B cell (primary cell): ENCODE results near the gene SLC25A5. TPM values are rescaled to one million over a fixed set of nuclear protein-coding genes. Genes with fewer than 3 reads are reported as not detected.

Source experiments
- ATAC-seq: fragments of 200-7000 bp; cut with Tn5 transposase; one replicate; pipeline ENCODE4 v1.10.0; 2021; ENCODE audit warnings: low read depth, mild to moderate bottlenecking, moderate number of reproducible peaks, moderate library complexity
- CTCF ChIA-PET: fragments of 350-600 bp; sonication (Branson Sonifier 250); formaldehyde crosslinking; loops from one replicate; lab custom pipeline; 2021; ENCODE audit warnings: antibody characterized with exemption, inconsistent platforms; lab: Charles Lee
- POLR2A ChIA-PET: fragments of 350-600 bp; sonication (Branson Sonifier 250); formaldehyde crosslinking; loops from one replicate; lab custom pipeline; 2021; ENCODE audit warnings: antibody characterized with exemption; lab: Charles Lee
- DNase-seq: peaks from one replicate; pipeline ENCODE4 v3.0.0; 2013
- H2AFZ ChIP-seq: 2 replicates; pipeline ENCODE4 v1.6.1; 2012; ENCODE audit warnings: mild to moderate bottlenecking, low read depth, low read length; ENCODE audit not compliant: insufficient read depth, poor library complexity, severe bottlenecking
- H3K27ac ChIP-seq, 2 donors: 1 replicate in 1 of 2; 2 replicates in 1 of 2; pipeline ENCODE4 v1.5.1; 2012 to 2013; ENCODE audit warnings: low read length in 2 of 2, mild to moderate bottlenecking in 2 of 2, moderate library complexity in 1 of 2
- H3K27me3 ChIP-seq, 4 experiments: fragments of 200-600 bp in 1 of 4; sonication (generic) in 1 of 4; replicated peaks in 1 of 4; 1 replicate in 2 of 4; 2 replicates in 2 of 4; pipeline versions ENCODE4 v1.6.1 to v1.7.0; 2013 to 2016; ENCODE audit warnings: low read length in 3 of 4, mild to moderate bottlenecking in 2 of 4, mixed read lengths in 1 of 4, moderate library complexity in 1 of 4; ENCODE audit not compliant: insufficient read depth in 4 of 4, control insufficient read depth in 3 of 4; ENCODE audit errors: control extremely low read depth in 1 of 4
- H3K36me3 ChIP-seq, 2 experiments: replicated peaks in 1 of 2; 1 replicate in 1 of 2; 2 replicates in 1 of 2; pipeline versions ENCODE4 v1.6.1 to v1.7.1; 2013; ENCODE audit warnings: low read length in 1 of 2; ENCODE audit not compliant: insufficient read depth in 2 of 2, control insufficient read depth in 1 of 2; ENCODE audit errors: control extremely low read depth in 1 of 2, extremely low read depth in 1 of 2
- H3K4me1 ChIP-seq, 2 donors: fragments of 200-600 bp in 1 of 2; sonication (generic) in 1 of 2; 1 replicate in 1 of 2; 2 replicates in 1 of 2; pipeline versions ENCODE4 v1.5.1 to v1.6.1; 2013 to 2017; ENCODE audit warnings: low read length in 2 of 2; ENCODE audit not compliant: control insufficient read depth in 2 of 2, insufficient read depth in 2 of 2
- H3K4me2 ChIP-seq: replicated peaks from 2 replicates; pipeline ENCODE3; 2012; ENCODE audit warnings: mild to moderate bottlenecking, low read depth, low read length; ENCODE audit not compliant: poor library complexity, severe bottlenecking
- H3K4me3 ChIP-seq, 5 experiments: fragments of 200-600 bp in 1 of 5; sonication (generic) in 1 of 5; 1 replicate in 3 of 5; 2 replicates in 2 of 5; pipeline versions ENCODE4 v1.5.1 to v1.7.0; 2011 to 2016; ENCODE audit warnings: low read length in 4 of 5, mild to moderate bottlenecking in 4 of 5, low read depth in 2 of 5, control low read depth in 1 of 5, moderate library complexity in 1 of 5; ENCODE audit not compliant: insufficient read depth in 1 of 5; ENCODE audit errors: control extremely low read depth in 1 of 5, extremely low read depth in 1 of 5
- H3K79me2 ChIP-seq: fragments of 200-600 bp; sonication (generic); one replicate; pipeline ENCODE4 v1.6.0; 2016; ENCODE audit warnings: low read length; ENCODE audit not compliant: control insufficient read depth, insufficient read depth
- H3K9ac ChIP-seq: fragments of 200-600 bp; sonication (generic); 2 replicates; pipeline ENCODE4 v1.6.1; 2017; ENCODE audit warnings: mild to moderate bottlenecking, low read length, moderate library complexity
- H3K9me3 ChIP-seq, 3 donors: one replicate each; pipeline versions ENCODE4 v1.6.1 to v1.7.1; 2013; ENCODE audit warnings: low read length in 2 of 3; ENCODE audit not compliant: control insufficient read depth in 2 of 3, insufficient read depth in 1 of 3; ENCODE audit errors: control extremely low read depth in 1 of 3
- H4K20me1 ChIP-seq: 2 replicates; pipeline ENCODE4 v1.6.0; 2012; ENCODE audit warnings: mild to moderate bottlenecking, low read length; ENCODE audit not compliant: insufficient read depth, control insufficient read depth, poor library complexity, severe bottlenecking
- H3K27ac Mint-ChIP-seq: one replicate; pipeline ENCODE4 v1.8.0; 2021; ENCODE audit warnings: mixed read lengths
- H3K27me3 Mint-ChIP-seq: one replicate; pipeline ENCODE4 v1.8.0; 2021; ENCODE audit warnings: mixed read lengths
- H3K4me1 Mint-ChIP-seq: one replicate; pipeline ENCODE4 v1.8.0; 2021; ENCODE audit warnings: mixed read lengths
- H3K4me3 Mint-ChIP-seq: one replicate; pipeline ENCODE4 v1.8.0; 2021; ENCODE audit warnings: mixed read lengths
- H3K9me3 Mint-ChIP-seq: one replicate; pipeline ENCODE4 v1.8.0; 2022; ENCODE audit warnings: mixed read lengths; ENCODE audit not compliant: insufficient read depth
- EZH2 ChIP-seq: IDR thresholded peaks from 2 replicates; pipeline ENCODE4 v1.6.1; 2012; ENCODE audit warnings: borderline replicate concordance, low read depth, mild to moderate bottlenecking, moderate library complexity, low read length; ENCODE audit not compliant: insufficient read depth, poor library complexity, severe bottlenecking
- WGBS: methylation state at CpG from one replicate; pipeline ENCODE4 v1.1.5; 2013; ENCODE audit warnings: missing lambda C conversion rate; ENCODE audit not compliant: insufficient coverage; 5-methylcytosine and 5-hydroxymethylcytosine counted together
- intact Hi-C: fragments of 100-400 bp; cut with micrococcal nuclease; formaldehyde crosslinking; loops from one replicate; pipeline ENCODE4 v1.10.0; 2022
- polyA minus RNA-seq: library from RNA; depleted of rRNA, polyadenylated mRNA; stranded (reverse); fragments of >200 nt; gene quantifications from 2 replicates; pipeline ENCODE4 v1.2.3, GENCODE V29; 2012
- polyA plus RNA-seq: library from polyadenylated mRNA; depleted of rRNA; stranded (reverse); fragments of >200 nt; gene quantifications from 2 replicates; pipeline ENCODE4 v1.2.3, GENCODE V29; 2012
- total RNA-seq, 2 donors: library from RNA; stranded (reverse); fragments of 120-200 nt in 1 of 2; gene quantifications; 1 replicate in 1 of 2; 2 replicates in 1 of 2; pipeline versions ENCODE4 v1.2.3 to v1.2.4, GENCODE V29; 2013 to 2022
- TF ChIP-seq, protein P1 (sequence below): fragments of 200-600 bp; IDR thresholded peaks from one replicate; pipeline ENCODE4 v1.8.0; 2022; ENCODE audit warnings: antibody characterized with exemption, mild to moderate bottlenecking

SLC25A5 gene
- total RNA-seq (142 and 145 TPM in 2 replicates), polyA plus RNA-seq (443 and 463 TPM in 2 replicates), polyA minus RNA-seq (97.2 and 130 TPM in 2 replicates)
- total RNA-seq (2013): 154 TPM

DNA sequence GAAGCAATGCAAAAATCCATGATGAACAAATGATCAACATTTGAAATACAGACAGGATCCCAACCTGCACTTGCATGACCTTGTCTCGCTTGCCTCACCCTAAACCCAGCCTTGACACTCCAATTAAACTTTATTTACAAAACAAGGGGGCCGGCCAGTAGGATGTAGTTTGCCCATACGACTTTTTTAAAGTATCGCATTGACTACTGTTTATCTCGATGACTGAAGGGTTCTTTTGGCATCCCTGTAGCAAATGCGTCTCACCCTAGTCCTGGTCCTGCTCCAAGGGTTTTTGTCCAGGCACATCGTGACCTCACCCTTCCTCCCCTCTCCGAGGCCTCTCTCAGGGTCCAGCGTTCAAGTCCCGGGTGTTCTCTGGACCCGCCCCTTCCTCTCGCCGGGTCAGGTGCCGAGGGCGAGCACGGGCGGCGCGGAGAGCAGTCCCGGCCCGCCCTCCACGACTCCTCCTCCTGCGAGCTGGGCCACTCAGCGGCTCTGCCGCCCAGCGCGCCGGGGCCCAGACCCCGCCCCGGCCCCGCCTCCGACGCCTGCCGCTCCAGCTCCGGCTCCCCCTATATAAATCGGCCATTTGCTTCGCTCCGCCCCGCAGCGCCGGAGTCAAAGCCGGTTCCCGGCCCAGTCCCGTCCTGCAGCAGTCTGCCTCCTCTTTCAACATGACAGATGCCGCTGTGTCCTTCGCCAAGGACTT is at the start of gene SLC25A5:
Gene SLC25A5, plus strand, starts transcription at position 603 of the 709 bp plus-strand sequence. Its CDS starts 72 bp downstream, at position 675.
- Histone ChIP-seq H3K4me2 (peak within 1 kb of the TSS; percentile 80), H4K20me1 (no peaks in the 10 kb centered on the region), H2AFZ (peak within 1 kb of the TSS; percentile 61), H3K79me2 (no peaks in the 10 kb centered on the region), H3K9ac (peak within 1 kb of the TSS; percentile 86), H3K27me3 (no peaks in the 10 kb centered on the region), H3K4me1 (peaks cover 3 to 15% of the 10 kb centered on the region in 2 donors), H3K27ac (peak within 1 kb of the TSS; percentile 92 to 95), H3K4me3 (peak within 1 kb of the TSS; percentile 8 to 88 (median 83)), H3K36me3 (peaks cover 0 to 15% of the 10 kb centered on the region in 2 experiments), H3K9me3 (no peaks in the 10 kb centered on the region)
- ATAC-seq (peak; percentile 83), DNase-seq (peak; percentile 90)
- intact Hi-C loops: loop anchor here (1.0 to 10.0 kb wide), 8 partner anchors 15 to 477 kb away; partner anchors contain the start of genes NDUFA1, NKAP, NKRF and RNF113A
- POLR2A ChIA-PET: interaction anchor here (0.6 to 1.0 kb wide), 5 partner anchors 14 to 323 kb away, joined by 3 to 5 read pairs (median 4); partner anchors contain the start of gene RPL39
- H3K4me3 Mint-ChIP-seq: peak within 1 kb of the TSS; percentile 85
- no peaks in the 10 kb centered on the region for H3K27me3 Mint-ChIP-seq
- no peaks in the 10 kb centered on the region for H3K9me3 Mint-ChIP-seq
- TF ChIP-seq EZH2: no peak
- TF ChIP-seq, protein P1, sequence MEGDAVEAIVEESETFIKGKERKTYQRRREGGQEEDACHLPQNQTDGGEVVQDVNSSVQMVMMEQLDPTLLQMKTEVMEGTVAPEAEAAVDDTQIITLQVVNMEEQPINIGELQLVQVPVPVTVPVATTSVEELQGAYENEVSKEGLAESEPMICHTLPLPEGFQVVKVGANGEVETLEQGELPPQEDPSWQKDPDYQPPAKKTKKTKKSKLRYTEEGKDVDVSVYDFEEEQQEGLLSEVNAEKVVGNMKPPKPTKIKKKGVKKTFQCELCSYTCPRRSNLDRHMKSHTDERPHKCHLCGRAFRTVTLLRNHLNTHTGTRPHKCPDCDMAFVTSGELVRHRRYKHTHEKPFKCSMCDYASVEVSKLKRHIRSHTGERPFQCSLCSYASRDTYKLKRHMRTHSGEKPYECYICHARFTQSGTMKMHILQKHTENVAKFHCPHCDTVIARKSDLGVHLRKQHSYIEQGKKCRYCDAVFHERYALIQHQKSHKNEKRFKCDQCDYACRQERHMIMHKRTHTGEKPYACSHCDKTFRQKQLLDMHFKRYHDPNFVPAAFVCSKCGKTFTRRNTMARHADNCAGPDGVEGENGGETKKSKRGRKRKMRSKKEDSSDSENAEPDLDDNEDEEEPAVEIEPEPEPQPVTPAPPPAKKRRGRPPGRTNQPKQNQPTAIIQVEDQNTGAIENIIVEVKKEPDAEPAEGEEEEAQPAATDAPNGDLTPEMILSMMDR: no peak
- peak within 1 kb of the TSS; percentile 92 for H3K27ac Mint-ChIP-seq
- CTCF ChIA-PET: interaction anchor here (0.6 to 2.5 kb wide), 5 partner anchors 12 to 151 kb away, joined by 3 to 24 read pairs (median 6); partner anchors contain the start of gene UBE2A
- WGBS: under 1% methylated on average over 45 of the region's 46 CpGs
- peaks cover 8% of the 10 kb centered on the region for H3K4me1 Mint-ChIP-seq

DNA sequence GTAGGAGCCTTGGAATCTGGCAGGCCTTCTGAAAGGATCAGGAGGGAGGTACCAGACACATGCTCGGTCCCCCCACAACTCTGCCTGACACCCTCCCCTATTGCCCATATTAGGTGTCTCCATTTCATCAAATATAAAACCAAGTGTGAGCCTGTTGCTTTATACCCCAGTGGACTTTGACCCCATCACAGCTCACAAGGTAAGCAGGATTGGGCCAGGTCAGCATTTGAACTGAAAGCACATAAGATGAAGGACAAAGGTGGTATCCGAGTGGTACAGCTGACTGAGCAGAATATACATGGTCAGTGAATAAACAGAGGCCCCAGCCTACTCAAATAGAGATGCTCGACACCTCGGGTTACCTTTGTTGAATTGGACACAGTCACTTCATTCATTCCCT is 49.1 kb upstream of the SLC25A5 start:
- no peaks in the 10 kb centered on the region for H3K27me3 Mint-ChIP-seq
- TF ChIP-seq, protein P1: no peak
- TF ChIP-seq EZH2: no peak
- no peak for DNase-seq
- H3K4me1 ChIP-seq: no peaks in the 10 kb centered on the region
- no peak overlapping the region for H3K4me2 ChIP-seq
- no peak overlapping the region for H2AFZ ChIP-seq
- H3K4me1 Mint-ChIP-seq: no peaks in the 10 kb centered on the region
- H3K27ac Mint-ChIP-seq: no peak overlapping the region
- no peak overlapping the region for H3K9ac ChIP-seq
- no peaks in the 10 kb centered on the region for H3K9me3 ChIP-seq
- H3K9me3 Mint-ChIP-seq: no peaks in the 10 kb centered on the region
- H3K79me2 ChIP-seq: no peaks in the 10 kb centered on the region
- H4K20me1 ChIP-seq: no peaks in the 10 kb centered on the region
- no peaks in the 10 kb centered on the region for H3K36me3 ChIP-seq
- POLR2A ChIA-PET: no interaction called here
- no peak for ATAC-seq
- CTCF ChIA-PET: interaction anchor here (1.1 kb wide), 1 partner anchor 11 kb away, joined by 3 read pairs; no protein-coding TSS in a partner anchor
- no peak overlapping the region for H3K4me3 Mint-ChIP-seq
- intact Hi-C loops: no loop called here
- 100% methylated on average over 1 of the region's 4 CpGs for WGBS
- no peak overlapping the region for H3K27ac ChIP-seq
- no peak overlapping the region for H3K4me3 ChIP-seq
- no peaks in the 10 kb centered on the region for H3K27me3 ChIP-seq
